COR-L47 (cell line): Measurements from ENCODE around the gene SLC28A3.
"Not testable (repeated sequence)": the region's sequence is repeated elsewhere in the genome, so short reads cannot be mapped to it uniquely, and the experiment has no call there.

Experiments
- DNase-seq: peaks from one replicate; lab custom pipeline; 2025; lab: John Stamatoyannopoulos, UW

The SLC28A3 gene

GRCh38 chr9:84340535-84340934, at the start of gene SLC28A3:
SLC28A3 (minus strand) TSS chr9:84340758; CDS start chr9:84340633, 125 bp downstream.
- DNase-seq = no peak

- not testable (repeated sequence) for DNase-seq
Measured at GRCh38 chr9:84390254-84390653, 49.7 kb upstream of the SLC28A3 start.

- no peak for DNase-seq
Measured at GRCh38 chr9:84387821-84388220, 47.3 kb upstream of the SLC28A3 start.

GRCh38 chr9:84386753-84387152, 46.2 kb upstream of the SLC28A3 start:
- DNase-seq = no peak

GRCh38 chr9:84385386-84386040, 45.0 kb upstream of the SLC28A3 start:
- DNase-seq = no peak

- no peak for DNase-seq
Measured at GRCh38 chr9:84384617-84385016, 44.1 kb upstream of the SLC28A3 start.

GRCh38 chr9:84383178-84383577, 42.6 kb upstream of the SLC28A3 start:
- no peak for DNase-seq

GRCh38 chr9:84382720-84383119, 42.2 kb upstream of the SLC28A3 start:
- DNase-seq = no peak

GRCh38 chr9:84381508-84381907, 41.0 kb upstream of the SLC28A3 start:
- no peak for DNase-seq

GRCh38 chr9:84379740-84380139, 39.2 kb upstream of the SLC28A3 start:
- DNase-seq = no peak

- no peak for DNase-seq
Measured at GRCh38 chr9:84375954-84376353, 35.4 kb upstream of the SLC28A3 start.

- no peak for DNase-seq
Measured at GRCh38 chr9:84374516-84374915, 34.0 kb upstream of the SLC28A3 start.

- DNase-seq = no peak
Measured at GRCh38 chr9:84374013-84374412, 33.5 kb upstream of the SLC28A3 start.

- DNase-seq = no peak
Measured at GRCh38 chr9:84371737-84372136, 31.2 kb upstream of the SLC28A3 start.

GRCh38 chr9:84368601-84369000, 28.0 kb upstream of the SLC28A3 start:
- no peak for DNase-seq

- not testable (repeated sequence) for DNase-seq
Measured at GRCh38 chr9:84367726-84368125, 27.2 kb upstream of the SLC28A3 start.

- no peak for DNase-seq
Measured at GRCh38 chr9:84366683-84367082, 26.1 kb upstream of the SLC28A3 start.

GRCh38 chr9:84364894-84365490, 24.4 kb upstream of the SLC28A3 start:
- DNase-seq = not testable (repeated sequence)

- DNase-seq = no peak
Measured at GRCh38 chr9:84361645-84362044, 21.1 kb upstream of the SLC28A3 start.

GRCh38 chr9:84357275-84357674, 16.7 kb upstream of the SLC28A3 start:
- DNase-seq = no peak

GRCh38 chr9:84354035-84354434, 13.5 kb upstream of the SLC28A3 start:
- DNase-seq = no peak

GRCh38 chr9:84349671-84350070, 9.1 kb upstream of the SLC28A3 start:
- DNase-seq = no peak

- no peak for DNase-seq
Measured at GRCh38 chr9:84343111-84343521, 2.6 kb upstream of the SLC28A3 start.

- no peak for DNase-seq
Measured at GRCh38 chr9:84339962-84340361, 596 bp downstream of the SLC28A3 start.
